Right cardiac atrium (tissue), 5 donors: Measurements from ENCODE around the gene USP3. TPM values are rescaled to one million over a fixed set of nuclear protein-coding genes. Genes with fewer than 3 reads are reported as not detected.
A peak's percentile ranks its signal among the peaks of the same experiment; 100 is the strongest.

Source experiments
- ATAC-seq, 2 donors: fragments of 200-7000 bp; cut with Tn5 transposase; one replicate each; pipeline versions ENCODE4 v1.8.0 to v1.9.1; 2020; ENCODE audit warnings: moderate library complexity in 2 of 2, mild to moderate bottlenecking in 1 of 2
- DNase-seq, 3 donors: peaks; one replicate each; pipeline ENCODE4 v3.0.0-alpha.2; 2020
- H3K27ac ChIP-seq: one replicate; pipeline ENCODE4 v1.5.1; 2013; ENCODE audit warnings: mild to moderate bottlenecking, low read length, control low read depth, moderate library complexity
- H3K27me3 ChIP-seq: one replicate; pipeline ENCODE4 v1.6.1; 2013; ENCODE audit not compliant: control insufficient read depth, insufficient read depth
- H3K4me1 ChIP-seq: one replicate; pipeline ENCODE4 v1.6.1; 2013; ENCODE audit warnings: low read length; ENCODE audit not compliant: control insufficient read depth, insufficient read depth
- H3K4me3 ChIP-seq: one replicate; pipeline ENCODE4 v1.5.1; 2013; ENCODE audit warnings: low read length, control low read depth
- H3K9me3 ChIP-seq: one replicate; pipeline ENCODE4 v1.6.1; 2013; ENCODE audit warnings: low read length; ENCODE audit not compliant: control insufficient read depth
- WGBS: extraction: QIAGEN DNeasy Blood & Tissue Kit; methylation state at CpG from one replicate; pipeline ENCODE4 v1.1.7; 2013; 5-methylcytosine and 5-hydroxymethylcytosine counted together
- intact Hi-C, 4 donors: fragments of 100-400 bp; cut with DNase I; formaldehyde crosslinking; loops; one replicate each; pipeline versions ENCODE4 v1.11.0 to v1.14.0; 2022 to 2023
- long read RNA-seq, 4 donors: library from polyadenylated mRNA; unstranded; transcript quantifications; one replicate each; pipeline ENCODE4 v2.0.0, GENCODE V29; 2020 to 2021
- polyA plus RNA-seq: library from polyadenylated mRNA; stranded (reverse); fragments of 200-250 nt; gene quantifications from one replicate; pipeline ENCODE4 v1.2.3, GENCODE V29; 2013
- total RNA-seq, 4 donors: library from RNA; stranded (reverse); fragmentation: NEBNext Ultra II Directional; extraction: Animal tissue kit (Norgen Biotek cat#: 25700); gene quantifications; one replicate each; pipeline ENCODE4 v1.2.1, GENCODE V29; 2021
- donor health status: healthy with polysubstance abuse.
- donor health status: DM: no; HTN: yes; CAD: no.
- donor health status: DM: no; HTN: no; CAD: no.
- donor health status: DM: no; HTN: yes; CAD: no; lungs with severe emphysema.
- donor health status: DM: yes; HTN: yes; CAD: no.

The USP3 gene
- 10 to 100 TPM; 17.6 to 26.0 (median 21.2) TPM for total RNA-seq
- 7.8 TPM for polyA plus RNA-seq
- long read RNA-seq, donor 1, transcript USP3-202 (15 exons, 2,333 nt) = major isoform, 8 of 23 reads
- long read RNA-seq, donor 1, partial matches to known transcripts = 1 of 23 reads
- long read RNA-seq, donor 1, other reads (novel, unspliced or antisense) = 10 of 23 reads
- long read RNA-seq, donor 2, partial matches to known transcripts = 0 of 5 reads
- long read RNA-seq, donor 2, other reads (novel, unspliced or antisense) = 1 of 5 reads
- long read RNA-seq, donor 3, full-length matches to known transcripts = 37 of 53 reads
- long read RNA-seq, donor 3, partial matches to known transcripts = 5 of 53 reads
- long read RNA-seq, donor 3, other reads (novel, unspliced or antisense) = 11 of 53 reads
- long read RNA-seq, donor 4, transcript USP3-202 (15 exons, 2,333 nt) = major isoform, 7 of 12 reads
- long read RNA-seq, donor 4, partial matches to known transcripts = 2 of 12 reads
- long read RNA-seq, donor 4, other reads (novel, unspliced or antisense) = 2 of 12 reads

- H3K9me3 ChIP-seq = no peaks in the 10 kb centered on the region
- no peaks in the 10 kb centered on the region for H3K27me3 ChIP-seq
- WGBS = under 1% methylated on average over 88 of the region's 88 CpGs
- ATAC-seq (peak; percentile 94 to 95), DNase-seq (peak; percentile 95 to 98 (median 98))
- H3K27ac ChIP-seq = peak within 1 kb of the TSS; percentile 98
- H3K4me3 ChIP-seq = peak within 1 kb of the TSS; percentile 83
- peaks cover 6% of the 10 kb centered on the region for H3K4me1 ChIP-seq
- intact Hi-C loops = loop anchor here in 2 of 4 donors (5.0 to 10.0 kb wide), 2 partner anchors 90 to 93 kb away; partner anchors contain the start of gene FBXL22 (in 2 of the 2)
Measured at GRCh38 chr15:63504247-63504978, at the start of gene USP3. Gene USP3, plus strand, starts transcription at chr15:63504593. Its CDS starts 147 bp downstream, at chr15:63504740.

GRCh38 chr15:63456258-63456657 lies 48.1 kb upstream of the USP3 start:
- intact Hi-C loops = no loop called here
- DNase-seq (no peak), ATAC-seq (peak; percentile 41 to 52)
- Histone ChIP-seq H3K9me3 (no peaks in the 10 kb centered on the region), H3K27me3 (no peaks in the 10 kb centered on the region), H3K4me3 (no peak overlapping the region), H3K4me1 (no peaks in the 10 kb centered on the region), H3K27ac (no peak overlapping the region)
- WGBS = 83% methylated on average over 1 of the region's 1 CpG

- no peak for DNase-seq
- no peak for ATAC-seq
- Histone ChIP-seq H3K27me3 (no peaks in the 10 kb centered on the region), H3K27ac (no peak overlapping the region), H3K9me3 (no peaks in the 10 kb centered on the region), H3K4me1 (no peaks in the 10 kb centered on the region), H3K4me3 (no peak overlapping the region)
- intact Hi-C loops = no loop called here
- WGBS = 59% methylated on average over 5 of the region's 5 CpGs
Measured at GRCh38 chr15:63457379-63457778, 47.0 kb upstream of the USP3 start.

- Histone ChIP-seq H3K27me3 (no peaks in the 10 kb centered on the region), H3K27ac (no peak overlapping the region), H3K4me1 (no peaks in the 10 kb centered on the region), H3K9me3 (no peaks in the 10 kb centered on the region), H3K4me3 (no peak overlapping the region)
- 82% methylated on average over 5 of the region's 5 CpGs for WGBS
- intact Hi-C loops = no loop called here
- DNase-seq = no peak
- no peak for ATAC-seq
Measured at GRCh38 chr15:63458026-63458425, 46.4 kb upstream of the USP3 start.

- ATAC-seq (no peak), DNase-seq (no peak)
- H3K27me3 ChIP-seq = no peaks in the 10 kb centered on the region
- intact Hi-C loops = no loop called here
- H3K4me1 ChIP-seq = no peaks in the 10 kb centered on the region
- H3K4me3 ChIP-seq = no peak overlapping the region
- no peaks in the 10 kb centered on the region for H3K9me3 ChIP-seq
- 86% methylated on average over 36 of the region's 36 CpGs for WGBS
- H3K27ac ChIP-seq = no peak overlapping the region
Measured at GRCh38 chr15:63458794-63459395, 45.5 kb upstream of the USP3 start.

- Histone ChIP-seq H3K4me1 (no peaks in the 10 kb centered on the region), H3K27ac (no peak overlapping the region), H3K27me3 (no peaks in the 10 kb centered on the region), H3K4me3 (no peak overlapping the region), H3K9me3 (no peaks in the 10 kb centered on the region)
- intact Hi-C loops = no loop called here
- no peak for DNase-seq
- 78% methylated on average over 15 of the region's 15 CpGs for WGBS
- ATAC-seq = no peak
Measured at GRCh38 chr15:63460210-63461155, 43.9 kb upstream of the USP3 start.

GRCh38 chr15:63461230-63461985 lies 43.0 kb upstream of the USP3 start:
- Histone ChIP-seq H3K27me3 (no peaks in the 10 kb centered on the region), H3K27ac (no peak overlapping the region), H3K4me3 (no peak overlapping the region), H3K9me3 (no peaks in the 10 kb centered on the region), H3K4me1 (no peaks in the 10 kb centered on the region)
- WGBS = 53% methylated on average over 22 of the region's 22 CpGs
- DNase-seq = no peak
- intact Hi-C loops = no loop called here
- ATAC-seq = peak; percentile 38 to 58

GRCh38 chr15:63462088-63462487 lies 42.3 kb upstream of the USP3 start:
- H3K27me3 ChIP-seq = no peaks in the 10 kb centered on the region
- no peaks in the 10 kb centered on the region for H3K4me1 ChIP-seq
- no peak for DNase-seq
- no peak overlapping the region for H3K27ac ChIP-seq
- WGBS = 56% methylated on average over 2 of the region's 2 CpGs
- no peak overlapping the region for H3K4me3 ChIP-seq
- ATAC-seq = no peak
- H3K9me3 ChIP-seq = no peaks in the 10 kb centered on the region
- intact Hi-C loops = no loop called here

- intact Hi-C loops = no loop called here
- no peaks in the 10 kb centered on the region for H3K27me3 ChIP-seq
- no peak for ATAC-seq
- H3K4me3 ChIP-seq = no peak overlapping the region
- no peaks in the 10 kb centered on the region for H3K4me1 ChIP-seq
- no peak overlapping the region for H3K27ac ChIP-seq
- H3K9me3 ChIP-seq = no peaks in the 10 kb centered on the region
- no peak for DNase-seq
Measured at GRCh38 chr15:63463036-63463435, 41.4 kb upstream of the USP3 start.

GRCh38 chr15:63463793-63464192 lies 40.6 kb upstream of the USP3 start:
- H3K27me3 ChIP-seq = no peaks in the 10 kb centered on the region
- no peak overlapping the region for H3K27ac ChIP-seq
- H3K4me1 ChIP-seq = no peaks in the 10 kb centered on the region
- WGBS = 63% methylated on average over 5 of the region's 5 CpGs
- no peak overlapping the region for H3K4me3 ChIP-seq
- H3K9me3 ChIP-seq = no peaks in the 10 kb centered on the region
- intact Hi-C loops = no loop called here
- ATAC-seq (no peak), DNase-seq (no peak)
